NCI-H2081 treated with DMSO at 0.1 percent for 48 hours (cell line): ENCODE data around the gene EEF1AKMT1.
"Not testable (repeated sequence)": the region's sequence is repeated elsewhere in the genome, so short reads cannot be mapped to it uniquely, and the experiment has no call there.

Source experiments
- DNase-seq: peaks from one replicate; lab custom pipeline; 2025; lab: John Stamatoyannopoulos, UW

Gene EEF1AKMT1

DNA sequence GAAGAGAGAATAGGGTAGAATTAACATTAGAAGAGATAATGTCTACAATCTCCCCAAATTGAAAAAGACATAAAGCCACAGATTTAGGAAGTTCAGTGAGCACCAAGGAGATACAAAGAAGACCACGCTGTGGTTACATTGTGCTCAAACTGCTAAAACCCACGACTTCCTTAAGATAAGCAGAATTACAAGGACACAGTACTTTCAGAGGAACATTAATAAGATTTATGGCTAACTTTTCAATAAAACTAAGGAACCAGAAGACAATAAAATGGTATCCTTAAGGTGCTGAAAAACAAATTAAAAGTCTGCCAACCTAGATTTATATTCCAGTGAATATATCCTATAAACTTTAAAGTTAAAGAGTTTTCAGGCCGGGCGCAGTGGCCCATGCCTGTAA lies 77.7 kb downstream of the EEF1AKMT1 start:
- DNase-seq, result no peak

DNA sequence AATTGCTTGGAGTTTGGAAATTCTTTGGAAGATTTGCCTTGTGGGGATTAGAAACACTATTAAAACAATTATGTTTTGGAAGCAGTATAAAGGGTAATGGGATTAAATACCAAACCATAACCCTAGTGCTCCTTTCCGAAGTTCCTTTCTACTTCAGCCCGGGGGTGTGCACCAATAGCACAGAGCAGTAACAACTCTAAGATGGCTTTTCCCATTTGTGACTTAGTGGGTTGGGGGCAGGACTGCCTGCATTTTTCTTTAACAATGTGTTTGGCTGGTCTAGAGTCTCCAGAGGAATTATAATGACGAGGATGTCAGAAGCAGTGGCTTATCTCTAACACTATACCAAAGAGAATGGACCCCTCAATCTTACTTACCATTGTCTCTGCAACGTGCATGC lies 82.1 kb downstream of the EEF1AKMT1 start:
- DNase-seq, result no peak

DNA sequence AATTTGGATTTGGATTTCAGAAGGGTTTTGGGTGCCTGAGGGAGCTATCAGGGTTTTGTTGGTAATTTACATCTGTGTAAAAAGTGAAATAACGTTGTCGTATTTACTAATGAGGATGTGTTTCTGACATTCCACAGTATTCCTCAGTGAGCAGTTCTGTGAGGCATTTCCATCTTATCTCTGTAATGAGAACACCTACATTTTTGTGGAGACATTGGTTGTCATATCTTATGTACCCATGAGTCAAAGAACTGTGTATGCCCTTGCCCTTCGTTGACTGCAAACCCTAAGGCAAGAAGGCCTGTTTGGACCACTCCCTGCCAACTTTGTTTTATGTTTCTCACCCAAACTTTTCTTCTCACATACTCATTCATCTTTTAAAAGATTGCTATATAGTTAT lies 84.5 kb downstream of the EEF1AKMT1 start:
- no peak for DNase-seq

DNA sequence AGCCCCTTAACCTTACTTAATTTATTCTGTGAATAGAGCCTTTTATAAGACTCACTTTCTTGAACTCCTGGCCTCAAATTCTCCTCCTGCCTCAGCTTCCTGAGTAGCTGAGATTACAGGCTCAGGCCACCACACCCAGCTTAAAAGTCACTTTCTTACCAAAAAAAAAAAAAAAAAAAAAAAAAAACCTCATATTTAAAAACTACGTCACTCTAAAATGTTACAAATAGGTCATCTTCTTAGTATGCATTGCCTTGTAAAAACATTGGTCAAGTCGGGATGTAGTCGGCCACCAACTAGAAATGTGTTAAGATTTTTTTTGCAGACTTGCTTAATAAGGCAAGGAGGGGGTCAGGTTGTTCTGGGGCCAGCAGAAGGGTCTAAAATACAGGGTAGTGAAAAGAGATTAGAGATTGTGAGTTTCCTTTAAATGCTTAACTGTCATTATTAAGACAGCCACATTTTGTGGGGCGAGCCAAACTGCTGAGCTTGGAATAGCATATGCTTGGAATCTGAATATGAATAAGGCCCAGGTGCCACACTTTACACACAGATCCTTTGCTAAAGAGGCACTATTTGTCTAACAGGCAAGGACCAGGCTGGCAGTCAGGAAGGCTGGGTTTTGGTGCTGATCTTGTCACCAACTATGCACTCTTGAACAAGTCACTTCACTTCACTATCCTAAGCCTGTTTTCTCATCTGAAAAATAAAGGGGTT lies 86.7 kb downstream of the EEF1AKMT1 start:
- DNase-seq, result no peak

DNA sequence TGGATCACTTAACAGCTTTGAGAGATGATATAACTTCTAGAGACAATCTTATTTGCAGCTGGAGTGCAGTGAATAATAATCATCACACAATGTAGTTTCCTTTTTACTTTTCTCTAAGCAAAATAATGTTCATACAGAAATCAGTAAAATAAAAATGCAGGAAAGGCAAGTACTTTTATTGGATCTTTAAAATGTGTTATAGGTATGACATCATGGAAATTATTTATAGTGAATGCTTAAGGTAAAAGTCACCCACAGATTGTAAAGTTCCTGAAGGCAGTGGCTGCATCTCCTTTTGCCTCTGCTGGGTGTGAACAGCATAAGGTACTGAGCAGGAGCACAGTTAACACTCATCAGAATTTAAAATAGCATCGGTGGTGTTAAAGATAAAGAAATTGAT lies 87.6 kb downstream of the EEF1AKMT1 start:
- DNase-seq, result no peak

DNA sequence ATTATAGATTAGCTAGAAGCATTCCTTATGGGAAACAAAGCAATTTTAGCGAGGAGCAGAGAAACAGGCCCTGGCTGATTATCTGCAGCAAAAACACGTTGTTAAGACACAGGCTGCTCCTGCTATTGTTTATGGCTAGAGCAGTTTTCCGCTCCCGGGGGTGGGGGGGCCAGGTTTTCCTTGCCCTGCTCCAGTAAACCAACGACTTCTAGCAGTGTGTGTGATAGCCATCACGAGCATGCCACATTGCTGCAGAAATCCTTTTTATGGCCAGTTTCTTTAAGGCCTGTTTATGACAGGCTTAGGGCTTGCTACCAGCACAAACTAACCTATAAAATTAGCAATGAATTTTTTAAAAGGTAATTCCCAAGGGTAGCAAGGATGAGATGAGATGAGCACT lies 88.7 kb downstream of the EEF1AKMT1 start:
- DNase-seq, result no peak

DNA sequence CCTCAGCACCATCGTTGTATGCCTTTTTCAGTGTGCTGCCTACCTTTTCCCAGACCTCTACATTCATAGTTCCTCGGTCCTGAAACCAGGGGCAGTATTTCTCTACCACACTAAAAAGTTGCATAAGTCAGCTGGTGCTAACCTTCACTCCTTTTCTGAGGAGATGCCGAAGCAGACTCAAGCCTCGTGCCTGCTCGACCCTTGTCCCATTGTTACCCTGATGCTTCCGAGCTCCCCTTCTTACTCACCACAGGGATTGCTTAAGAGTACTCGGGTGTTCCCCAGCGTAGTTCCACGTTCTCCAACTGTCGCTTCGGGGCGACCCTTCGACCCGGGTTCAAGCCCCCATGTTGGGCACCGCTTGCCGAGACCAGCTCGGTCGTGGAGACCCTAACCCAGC lies 89.2 kb downstream of the EEF1AKMT1 start:
- DNase-seq, result no peak

DNA sequence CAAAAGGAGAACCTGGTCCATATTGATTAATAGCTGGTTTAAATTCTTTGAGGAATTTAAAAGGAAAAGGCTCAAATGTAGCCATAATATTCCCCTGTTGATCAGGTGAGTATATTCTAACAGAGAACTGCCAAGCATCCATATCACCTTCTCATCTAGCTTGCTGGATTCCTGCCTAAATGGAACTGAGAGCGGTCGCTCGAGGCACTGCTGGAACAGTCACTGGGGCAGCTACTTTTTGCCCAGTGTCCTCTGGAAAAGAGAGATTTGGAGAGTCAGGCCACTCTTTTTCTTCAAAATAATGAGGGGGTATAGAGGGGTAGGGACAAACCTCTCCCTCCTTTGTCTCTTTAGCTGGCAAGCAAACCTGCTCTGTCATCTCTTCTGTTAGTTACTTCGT lies 89.7 kb downstream of the EEF1AKMT1 start:
- DNase-seq, result no peak

DNA sequence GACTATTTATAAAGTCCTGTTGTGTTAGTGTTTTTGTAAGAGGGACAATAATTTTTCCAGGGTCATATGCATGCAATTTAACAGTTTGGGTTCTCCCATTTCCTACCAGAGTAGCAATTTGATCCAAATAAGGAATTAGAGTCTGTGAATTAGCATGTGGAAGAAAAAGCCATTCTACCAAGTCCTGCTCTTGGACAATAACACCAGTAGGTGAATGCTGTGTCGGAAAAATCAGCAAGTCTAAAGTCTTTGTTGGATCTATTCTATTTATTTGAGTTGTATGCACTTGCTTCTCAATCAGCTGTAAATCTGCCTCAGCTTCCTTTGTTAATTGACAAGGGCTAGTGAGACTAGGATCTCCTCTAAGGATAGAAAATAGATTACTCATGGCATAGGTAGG lies 91.7 kb downstream of the EEF1AKMT1 start:
- no peak for DNase-seq

DNA sequence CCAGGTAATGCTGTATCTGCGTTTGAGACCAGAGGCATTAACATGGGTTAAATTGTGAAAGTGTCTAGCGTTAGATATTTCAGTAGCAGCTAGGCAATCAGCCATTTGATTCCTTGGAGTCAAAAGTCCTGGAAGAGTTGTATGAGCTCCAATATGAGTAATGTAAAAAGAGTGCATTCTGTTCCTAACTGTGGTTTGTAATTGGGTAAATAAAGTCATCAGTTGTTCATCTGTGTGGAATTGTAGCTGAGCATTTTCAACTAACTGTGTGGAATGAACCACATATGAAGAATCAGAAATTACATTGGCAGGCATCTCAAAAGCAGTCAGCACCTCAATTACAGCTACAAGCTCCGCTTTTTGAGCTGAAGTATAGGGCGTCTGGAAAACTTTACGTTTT lies 92.3 kb downstream of the EEF1AKMT1 start:
- not testable (repeated sequence) for DNase-seq

DNA sequence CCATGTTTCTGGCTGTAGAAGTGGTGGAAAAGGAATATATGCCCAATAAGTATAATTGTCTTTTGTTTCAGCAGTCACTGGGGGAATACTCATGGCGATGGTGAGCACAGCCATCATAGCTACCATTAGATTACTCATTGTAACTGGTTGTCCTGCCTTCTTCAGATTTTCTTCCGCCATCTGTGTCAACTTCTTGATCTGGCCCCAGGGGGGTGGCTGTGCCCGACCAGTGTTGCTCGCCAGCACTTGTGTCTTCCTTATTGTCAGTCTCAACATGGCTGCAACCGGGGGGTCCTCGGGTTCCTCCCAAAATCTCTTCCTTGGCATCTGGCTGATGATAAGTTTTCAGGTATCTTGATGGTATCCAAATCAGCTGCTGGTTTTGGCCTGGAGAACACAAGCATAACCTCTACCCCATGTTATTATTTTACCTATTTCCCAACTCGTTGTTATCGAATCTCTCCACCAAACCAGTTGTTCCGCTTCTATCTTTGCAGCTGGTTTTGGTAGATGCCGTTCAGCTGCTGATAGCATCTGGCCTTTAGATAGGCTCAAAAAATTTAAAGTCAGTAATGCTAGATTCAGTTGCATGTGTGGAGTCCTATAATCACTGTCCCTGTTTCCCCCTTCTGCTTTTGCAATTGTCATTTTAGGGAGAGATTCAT lies 93.2 kb downstream of the EEF1AKMT1 start:
- DNase-seq, result no peak

DNA sequence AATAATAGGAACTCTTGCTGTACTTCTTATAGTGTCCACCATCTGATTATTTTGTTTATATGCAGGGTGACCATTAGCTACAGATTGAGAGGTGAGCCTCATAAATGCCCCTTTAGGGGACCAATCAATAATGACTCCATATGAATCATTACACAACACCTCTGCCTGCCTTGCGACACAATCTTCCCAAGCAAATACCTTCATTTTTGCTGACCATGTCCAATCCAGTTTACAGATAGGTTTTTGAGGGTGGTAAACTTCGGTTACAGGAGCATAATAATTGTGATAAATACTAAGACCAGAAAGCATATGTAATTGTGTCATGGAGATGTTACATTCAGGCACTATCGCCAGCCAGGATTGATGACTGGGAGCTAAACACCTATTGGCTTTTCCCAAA lies 93.9 kb downstream of the EEF1AKMT1 start:
- DNase-seq, result no peak
